Stimulated activated CD4-positive, alpha-beta T cell treated with anti-CD3 and anti-CD28 coated beads, Interleukin-2, amount 100 ng/mL, for 24 hours (primary cell): ENCODE results near the gene TST.

Source experiments
- DNase-seq, 2 donors: peaks; one replicate each; pipeline ENCODE4 v3.0.0-alpha.2; 2020

TST gene

DNA sequence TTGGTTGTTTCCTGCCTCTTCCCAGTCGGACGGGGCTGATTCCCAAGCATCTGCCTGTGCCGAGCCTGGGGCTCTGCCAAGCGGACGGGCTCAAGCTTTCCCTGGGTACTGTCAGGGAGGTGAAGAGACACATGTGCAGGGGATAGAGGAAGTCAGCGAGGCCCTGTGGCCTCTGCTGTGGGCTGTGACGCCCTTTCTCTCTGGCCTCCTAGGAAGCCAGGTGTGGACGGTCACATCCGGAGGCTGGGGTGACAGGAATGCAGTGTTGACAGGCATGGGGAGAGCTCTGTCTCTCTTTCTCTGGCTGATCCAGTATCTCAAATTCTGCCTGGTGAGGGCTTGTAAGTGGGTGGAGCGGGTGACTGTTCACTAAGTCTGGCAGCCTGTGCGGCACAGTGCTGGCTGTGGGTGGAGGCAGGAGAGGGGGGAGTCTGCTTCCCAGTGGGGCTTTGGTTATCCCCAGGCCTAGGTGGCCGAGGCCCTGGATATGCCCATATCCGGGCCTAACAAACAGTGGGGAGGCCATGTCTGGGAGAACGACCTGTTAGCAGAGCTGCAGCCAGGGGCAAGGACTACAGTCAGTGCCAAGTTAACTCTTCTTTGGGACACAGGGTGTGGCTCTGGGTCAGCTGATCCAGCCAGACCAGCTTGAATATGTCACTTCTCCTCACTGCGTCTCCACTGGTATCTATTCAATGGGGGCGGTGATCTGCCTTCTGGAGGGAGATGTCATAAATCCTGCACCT lies 34.2 kb upstream of the TST start:
- DNase-seq: no peak

DNA sequence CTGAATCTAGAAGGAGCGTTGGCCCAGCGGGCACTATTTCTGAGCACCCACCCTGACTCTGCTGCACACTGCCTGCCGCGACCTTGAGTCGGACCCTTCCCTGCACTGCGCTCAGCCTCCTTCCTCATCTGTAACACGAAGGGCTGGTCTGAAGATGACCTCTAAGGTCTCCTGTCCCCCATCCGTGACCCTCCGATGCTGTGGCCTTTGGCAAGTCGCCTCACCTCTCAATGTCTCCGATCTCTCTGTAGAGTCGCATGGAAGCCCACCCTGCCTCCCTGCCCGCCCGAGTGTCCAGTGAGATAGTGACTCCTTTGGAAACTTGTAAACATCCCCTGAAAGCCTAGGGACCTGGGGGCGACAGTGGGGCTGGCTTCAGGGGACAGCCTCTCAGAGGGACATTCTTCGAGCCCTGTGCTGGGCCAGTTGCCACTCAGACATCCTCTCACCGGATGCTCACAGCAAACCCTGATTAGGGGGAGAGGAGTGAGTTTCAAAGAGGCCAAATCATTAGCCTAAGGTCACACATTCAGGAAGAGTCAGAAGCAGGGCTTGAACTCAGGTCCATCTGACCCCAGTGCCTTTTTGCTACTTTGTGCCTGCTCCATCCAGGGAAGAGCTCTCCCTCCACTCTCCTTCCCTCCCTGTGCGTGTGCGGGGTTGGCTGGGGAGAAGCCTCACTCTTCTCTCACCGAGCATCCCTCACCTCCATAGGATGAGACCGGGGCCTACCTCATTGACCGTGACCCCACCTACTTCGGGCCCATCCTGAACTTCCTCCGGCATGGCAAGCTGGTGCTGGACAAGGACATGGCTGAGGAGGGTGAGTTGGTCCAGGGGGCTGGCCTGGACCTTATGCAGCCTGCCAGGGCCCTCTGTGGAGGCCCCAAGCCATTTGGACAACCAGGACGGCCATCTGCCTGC lies 33.4 kb upstream of the TST start:
- no peak for DNase-seq

DNA sequence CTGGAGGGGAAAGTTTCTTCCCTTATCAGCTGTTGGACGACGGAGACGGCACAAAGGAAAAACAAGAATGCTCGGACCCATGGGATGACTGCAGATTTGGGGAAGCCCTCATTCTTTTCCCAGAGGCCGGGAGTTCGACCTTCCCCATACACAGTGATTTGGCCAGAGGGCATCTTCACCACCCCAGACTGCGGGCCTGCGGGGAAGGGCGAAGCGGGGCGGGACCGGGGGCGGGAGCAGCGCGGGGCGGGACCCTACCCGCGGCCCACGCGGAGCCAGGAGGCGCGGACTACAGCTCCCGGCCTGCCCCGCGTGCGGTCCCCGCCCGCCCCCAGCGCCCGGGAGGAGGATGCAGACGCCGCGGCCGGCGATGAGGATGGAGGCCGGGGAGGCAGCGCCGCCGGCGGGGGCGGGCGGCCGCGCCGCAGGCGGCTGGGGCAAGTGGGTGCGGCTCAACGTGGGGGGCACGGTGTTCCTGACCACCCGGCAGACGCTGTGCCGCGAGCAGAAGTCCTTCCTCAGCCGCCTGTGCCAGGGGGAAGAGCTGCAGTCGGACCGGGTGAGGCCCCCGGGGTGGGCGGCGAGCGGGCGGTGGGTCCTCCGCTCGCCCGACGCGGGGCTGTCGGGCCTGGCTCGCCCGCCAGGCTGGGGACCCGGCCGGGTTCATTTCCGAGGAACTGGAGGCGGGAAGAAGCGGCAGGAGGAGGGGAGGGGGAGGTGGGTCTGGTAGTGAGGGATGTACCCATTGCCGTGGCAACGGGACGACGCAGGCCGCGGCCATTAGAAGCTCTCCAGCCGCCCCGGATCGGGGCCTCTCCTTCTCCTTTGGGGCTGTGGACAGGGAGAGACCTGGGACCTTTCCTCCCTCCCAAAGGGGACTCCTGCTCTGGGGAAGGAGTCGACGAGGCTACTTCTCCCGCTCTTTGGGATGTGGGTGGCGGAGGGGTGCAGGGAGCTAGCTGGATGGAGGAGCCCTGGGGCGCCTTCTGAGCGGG lies 32.4 kb upstream of the TST start, which contains the start of gene KCTD17:
Gene KCTD17 (plus strand): TSS at position 352 of the 995 bp plus-strand sequence. CDS start 19 bp downstream, at position 371.
- DNase-seq: peak; percentile 77 to 86

DNA sequence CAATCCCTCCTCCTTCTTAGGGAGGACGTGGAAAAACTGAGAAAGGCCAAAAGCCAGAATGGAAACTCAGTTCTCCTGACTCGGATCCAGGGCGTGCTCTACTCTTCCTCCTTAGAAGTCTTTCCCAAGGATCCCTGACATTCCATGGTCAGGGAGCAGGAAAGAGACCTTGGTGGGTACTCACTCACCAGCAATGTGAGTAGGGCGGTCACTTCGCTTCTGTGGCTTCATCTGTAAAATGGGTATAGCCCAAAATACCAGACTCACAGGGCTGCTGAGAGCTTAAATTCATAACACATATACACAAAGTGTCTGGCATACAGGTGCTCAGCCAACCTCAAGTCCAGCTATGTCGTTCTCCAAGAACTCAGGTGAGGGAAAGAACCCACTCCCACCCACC lies 31.7 kb upstream of the TST start:
- DNase-seq: no peak

DNA sequence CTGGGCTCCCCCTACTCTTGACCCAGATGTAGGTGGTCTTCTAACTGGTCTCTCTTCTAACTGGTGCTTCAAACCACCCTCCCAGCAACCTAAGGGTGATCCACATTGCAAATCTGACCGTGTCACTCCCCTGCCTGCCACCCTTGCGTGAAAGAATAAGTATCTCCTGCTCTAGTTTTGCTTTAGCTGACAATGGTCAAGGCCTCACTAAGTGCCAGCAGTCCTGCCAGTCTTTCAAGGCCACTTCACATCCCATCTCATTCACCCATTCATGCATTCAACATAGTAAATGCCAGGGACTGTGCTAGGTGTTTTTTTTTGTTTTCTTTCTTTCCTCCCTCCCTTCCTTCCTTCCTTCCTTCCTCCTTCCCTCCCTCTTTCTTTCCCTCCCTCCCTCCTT lies 30.0 kb upstream of the TST start:
- no peak for DNase-seq

DNA sequence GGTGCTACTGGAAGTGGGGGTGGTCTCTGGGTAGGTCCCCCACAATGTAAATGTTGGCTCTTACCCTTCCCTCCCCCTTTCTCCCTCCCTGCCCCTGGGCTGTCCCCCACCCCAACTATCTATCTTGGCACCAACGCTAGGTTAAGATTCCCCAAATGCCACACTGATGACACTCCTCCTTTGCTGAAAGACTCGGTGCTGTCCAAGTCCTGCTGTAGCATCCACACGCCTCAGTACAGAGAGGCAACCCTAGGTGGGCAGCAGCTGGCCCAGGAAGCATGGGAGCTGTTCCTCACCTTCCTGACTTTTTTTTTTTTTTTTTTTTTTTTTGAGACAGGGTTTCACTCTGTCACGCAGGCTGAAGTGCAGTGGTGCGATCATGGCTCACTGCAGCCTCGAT lies 28.9 kb upstream of the TST start:
- DNase-seq: no peak

DNA sequence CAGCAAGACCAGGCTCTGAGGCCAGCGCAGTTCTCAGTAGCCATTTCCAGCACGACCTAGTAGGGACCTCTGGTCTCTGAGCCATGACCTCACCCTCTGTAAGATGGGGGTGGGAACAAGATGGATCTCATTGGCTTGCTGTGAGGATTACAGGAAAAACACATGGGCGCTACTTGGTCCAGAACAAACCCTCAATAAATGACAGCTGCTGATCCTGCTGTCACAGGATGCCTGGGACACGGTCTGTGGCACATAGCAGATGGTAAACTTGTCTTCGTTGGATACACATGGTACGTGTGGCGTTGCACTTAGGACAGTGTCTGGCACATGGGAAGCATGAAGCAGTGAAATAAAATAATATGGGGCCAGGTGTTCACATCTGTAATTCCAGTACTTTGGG lies 27.8 kb upstream of the TST start:
- no peak for DNase-seq

DNA sequence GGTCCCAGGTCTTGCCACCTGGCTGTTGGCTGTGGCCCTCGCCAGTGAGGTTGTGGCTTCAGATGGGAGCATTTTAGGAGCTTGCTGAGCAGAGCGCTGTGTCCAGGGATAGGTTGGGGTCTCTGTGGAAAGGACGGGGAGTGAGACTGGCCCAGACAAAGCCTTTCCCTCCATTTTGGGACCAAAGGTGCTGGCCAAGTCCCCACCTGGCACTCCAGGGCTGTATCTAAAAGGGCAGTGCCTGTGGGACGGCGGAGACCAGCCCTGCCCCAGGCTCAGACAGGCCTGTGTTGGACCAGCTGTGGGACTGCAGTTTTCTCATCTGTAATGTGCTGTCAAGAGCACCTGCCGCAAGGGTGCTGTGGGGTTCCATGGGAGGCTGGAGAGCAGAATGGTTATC lies 27.3 kb upstream of the TST start:
- DNase-seq: no peak

DNA sequence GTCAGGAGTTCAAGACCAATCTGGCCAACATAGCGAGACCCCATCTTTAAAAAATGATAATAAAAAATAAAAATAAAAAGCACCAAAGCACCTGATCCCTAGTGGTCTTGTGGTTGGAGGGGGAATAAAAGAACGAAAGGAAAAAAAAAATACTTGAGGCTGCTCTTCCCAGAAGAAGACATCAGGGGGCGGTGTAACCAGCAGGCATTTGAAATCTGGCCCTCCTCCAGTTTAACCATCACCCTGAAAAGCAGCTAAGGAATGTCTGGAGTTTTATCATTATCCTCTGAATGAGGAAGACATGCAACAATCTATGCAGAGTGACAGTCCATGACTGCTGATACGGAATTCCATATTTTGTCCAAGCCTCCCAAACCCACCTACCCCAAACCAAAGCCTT lies 26.7 kb upstream of the TST start:
- no peak for DNase-seq

DNA sequence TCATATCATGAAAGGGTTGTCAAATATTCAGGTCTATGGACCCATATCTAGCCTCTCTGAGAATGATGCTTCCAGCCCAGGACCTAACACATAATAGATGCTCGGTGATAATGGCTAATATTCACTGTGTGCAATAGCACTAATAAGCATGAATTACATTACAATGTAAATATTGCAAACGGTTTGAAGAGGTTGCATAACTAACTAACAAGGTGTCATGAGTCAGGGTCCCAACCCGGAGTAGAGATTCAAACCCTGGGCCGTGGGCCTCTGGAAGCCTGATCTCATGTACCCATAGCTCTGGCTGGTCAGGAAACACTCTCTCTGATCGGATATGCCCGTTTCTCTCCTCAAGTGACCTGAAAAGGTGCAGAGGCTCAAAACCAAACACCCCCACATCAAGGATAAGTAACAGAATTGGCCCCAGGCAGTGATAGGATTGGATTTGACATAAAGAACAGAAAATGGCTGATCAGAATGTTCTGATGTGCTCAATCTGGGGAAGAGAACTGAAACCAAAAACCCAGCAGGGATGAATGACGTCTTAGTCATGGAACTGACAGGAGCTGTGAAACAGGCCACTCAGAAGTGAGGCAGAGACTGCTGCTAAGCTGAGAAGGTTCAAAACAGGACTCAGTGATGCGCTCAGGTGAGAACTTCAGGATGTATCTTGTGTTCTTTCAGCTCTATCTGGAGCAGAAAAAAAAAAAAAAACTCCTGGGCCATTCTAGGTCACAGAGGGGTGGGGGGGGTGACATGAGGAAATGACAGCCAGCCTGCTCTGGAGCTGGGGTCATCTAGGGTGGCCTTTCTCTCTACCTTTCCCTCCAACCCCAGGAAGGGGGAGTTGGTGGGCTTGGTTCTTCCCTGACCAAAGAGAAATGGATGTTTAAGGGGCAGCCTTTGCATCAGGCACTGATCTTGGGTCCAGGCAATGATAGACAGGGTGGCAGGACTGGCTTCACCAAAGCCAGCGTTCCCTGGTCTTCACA lies 25.7 kb upstream of the TST start:
- no peak for DNase-seq

DNA sequence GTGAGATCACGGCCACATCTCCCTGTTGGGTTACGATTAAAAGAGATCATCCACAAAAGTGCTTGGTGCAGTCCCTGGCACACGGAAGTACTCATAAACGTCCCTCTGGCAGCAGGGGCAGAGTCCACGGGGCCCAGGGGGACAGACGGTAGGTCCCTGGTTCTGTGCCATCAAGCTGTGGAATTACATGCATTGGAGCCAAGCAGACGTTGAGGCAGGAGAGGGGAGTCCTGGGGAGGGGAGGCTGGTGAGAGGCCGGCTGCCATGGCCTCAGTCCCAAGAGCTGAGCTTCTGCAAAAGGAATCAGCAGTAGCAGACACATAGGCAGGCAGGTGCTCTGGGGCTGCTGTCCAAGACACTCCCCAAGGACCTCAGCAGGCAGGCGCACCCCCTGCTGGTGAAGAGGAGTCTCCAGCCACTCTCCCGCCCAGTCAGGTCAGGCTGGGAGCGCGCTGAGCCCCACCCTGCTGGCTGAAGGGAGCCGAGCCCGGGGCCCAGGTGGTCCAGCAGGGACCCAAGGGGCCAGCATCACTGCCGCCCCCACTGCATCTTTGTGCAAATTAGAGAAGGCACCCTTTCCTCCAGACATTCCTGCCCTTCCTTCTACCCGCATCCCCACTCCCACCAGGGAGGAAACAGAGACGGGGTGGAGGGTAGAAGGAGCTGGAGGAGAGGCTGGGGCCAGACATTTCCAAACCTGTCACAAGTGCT lies 24.7 kb upstream of the TST start:
- DNase-seq: peak; percentile 52 to 65

DNA sequence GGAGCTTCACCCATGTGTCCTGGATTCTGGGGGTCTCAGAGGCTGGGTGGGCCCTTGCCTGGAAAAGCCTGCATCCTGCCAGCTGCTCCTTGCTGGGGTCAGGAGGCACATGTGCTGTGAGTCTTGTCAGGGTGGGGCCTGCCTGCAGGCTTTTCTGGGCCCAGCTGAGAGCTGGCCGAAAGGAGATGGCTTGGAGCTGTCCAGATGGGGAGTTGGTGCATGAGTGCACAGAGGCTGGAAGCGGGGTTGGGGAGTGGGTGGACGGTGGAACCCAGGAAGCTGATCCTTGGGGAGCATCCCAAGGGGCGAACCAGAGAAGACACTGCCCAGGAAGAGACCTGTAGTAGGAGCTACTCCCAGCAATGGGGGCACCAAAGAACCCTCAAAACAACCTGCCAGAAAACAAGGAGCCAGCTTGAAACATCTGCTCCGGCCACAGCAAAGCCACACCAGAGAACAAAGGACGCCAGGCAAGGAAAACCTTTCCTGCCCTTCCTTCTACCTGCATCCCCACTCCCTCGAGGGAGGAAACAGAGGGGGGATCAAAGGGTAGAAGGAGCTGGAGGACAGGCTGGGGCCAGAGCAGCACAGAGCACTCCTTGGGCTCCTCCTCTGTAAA lies 24.1 kb upstream of the TST start:
- no peak for DNase-seq

DNA sequence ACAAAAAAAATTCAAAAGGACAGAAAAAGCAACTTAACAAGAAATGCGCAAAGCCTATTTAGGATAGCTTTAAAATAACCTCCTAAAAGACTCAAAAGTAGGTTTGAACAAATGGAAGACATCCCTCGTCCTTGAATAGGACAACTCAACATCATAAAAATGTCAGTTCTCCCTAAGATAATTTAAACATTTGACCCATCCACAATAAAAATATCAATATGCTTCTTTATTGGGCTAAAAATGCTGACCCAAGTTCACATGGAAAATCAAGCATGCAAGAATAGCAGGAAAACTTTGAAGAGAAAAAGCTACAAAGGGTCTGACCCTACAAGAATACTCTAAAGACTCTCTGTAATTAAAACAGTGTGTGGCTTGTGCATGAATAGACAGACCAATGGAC lies 20.2 kb upstream of the TST start:
- no peak for DNase-seq

DNA sequence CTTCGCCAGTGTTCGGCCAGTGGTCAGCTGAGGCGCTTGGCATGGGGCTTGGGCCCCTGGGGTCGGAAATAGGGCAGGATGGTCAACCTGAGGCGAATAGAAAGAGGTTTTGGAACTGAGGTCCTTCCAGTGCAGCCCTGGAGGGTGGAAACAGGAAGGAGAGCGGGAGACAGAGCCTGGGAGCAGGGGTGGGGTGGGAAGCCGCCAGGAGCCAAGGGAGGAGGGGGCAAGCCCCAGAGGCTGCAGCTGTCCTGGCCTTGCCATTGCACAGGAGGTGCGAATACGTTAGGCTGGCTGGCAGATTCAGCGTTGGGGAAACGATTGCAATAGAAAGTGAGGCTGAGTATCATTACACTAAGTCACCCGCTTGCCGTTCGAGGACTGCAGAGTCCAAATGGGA lies 18.4 kb upstream of the TST start:
- DNase-seq: no peak

DNA sequence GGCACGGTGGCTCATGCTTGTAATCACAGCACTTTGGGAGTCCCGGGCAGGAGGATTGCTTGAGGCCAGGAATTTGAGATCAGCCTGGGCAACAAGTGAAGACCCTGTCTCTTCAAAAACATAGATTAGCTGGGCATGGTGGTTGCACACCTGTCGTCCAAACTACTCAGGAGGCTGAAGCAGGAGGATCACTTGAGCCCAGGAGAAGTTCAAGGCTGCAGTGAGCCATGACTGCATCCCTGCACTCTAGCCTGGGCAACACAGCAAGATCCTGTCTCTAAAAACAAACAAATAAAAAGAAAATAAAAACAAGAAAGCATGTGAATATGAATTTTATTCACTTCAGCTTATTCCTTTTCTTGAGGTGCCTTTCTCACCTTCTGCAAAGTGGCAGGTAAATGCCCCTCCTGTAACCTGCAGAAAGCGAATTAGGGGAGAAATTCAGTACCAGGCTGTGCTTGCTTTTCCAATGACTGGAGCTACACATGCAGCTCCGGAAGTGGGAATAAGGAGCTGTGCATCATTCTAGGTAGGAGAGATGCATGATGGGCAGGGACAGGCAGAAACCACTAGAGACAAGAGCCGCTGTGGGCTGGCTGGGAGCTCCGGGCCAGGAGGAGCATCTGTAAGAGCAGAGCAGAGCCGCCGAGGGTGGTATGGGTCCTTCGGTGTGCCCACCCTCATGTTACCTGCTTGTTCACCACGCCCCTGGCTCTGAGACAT lies 17.6 kb upstream of the TST start:
- no peak for DNase-seq

DNA sequence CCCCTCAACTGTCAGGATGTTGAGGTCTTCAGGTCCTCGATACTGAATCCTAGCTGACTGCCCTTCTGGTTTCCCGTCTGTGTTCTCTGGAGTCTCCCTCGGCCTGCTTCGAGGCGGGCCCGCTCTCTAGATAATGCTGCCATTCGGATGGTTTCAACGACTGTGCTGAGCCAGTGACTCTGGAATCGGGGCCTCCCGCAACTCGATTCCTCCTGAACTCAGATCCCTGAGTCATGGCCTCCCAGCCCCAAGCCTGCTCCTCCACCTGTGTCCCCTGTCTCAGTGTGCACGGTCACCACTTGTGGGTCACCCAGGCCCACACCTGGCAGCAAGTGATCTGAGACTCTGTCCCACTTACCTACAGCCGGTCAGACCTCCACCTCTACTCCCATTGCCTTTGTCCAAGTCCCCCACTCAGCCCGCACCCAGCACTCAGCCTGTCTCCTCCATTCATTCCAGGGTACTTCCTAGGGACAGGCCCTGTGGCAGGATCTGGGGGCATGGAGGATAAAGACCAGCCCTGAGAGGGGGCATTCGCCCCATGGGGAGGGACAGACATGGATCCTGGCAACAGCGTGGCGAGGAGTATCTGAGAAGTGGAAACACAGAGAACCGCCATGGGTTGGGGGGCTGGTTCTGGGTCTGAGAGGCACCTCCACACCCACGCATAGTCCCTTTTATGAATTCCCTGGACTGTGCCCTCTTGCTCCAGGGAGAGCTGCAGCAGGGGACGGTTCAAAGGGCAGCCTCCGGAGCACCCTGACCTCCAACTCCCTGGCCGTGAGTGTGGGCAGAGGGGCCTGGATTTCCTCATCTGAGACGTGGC lies 14.6 kb upstream of the TST start:
- DNase-seq: no peak

DNA sequence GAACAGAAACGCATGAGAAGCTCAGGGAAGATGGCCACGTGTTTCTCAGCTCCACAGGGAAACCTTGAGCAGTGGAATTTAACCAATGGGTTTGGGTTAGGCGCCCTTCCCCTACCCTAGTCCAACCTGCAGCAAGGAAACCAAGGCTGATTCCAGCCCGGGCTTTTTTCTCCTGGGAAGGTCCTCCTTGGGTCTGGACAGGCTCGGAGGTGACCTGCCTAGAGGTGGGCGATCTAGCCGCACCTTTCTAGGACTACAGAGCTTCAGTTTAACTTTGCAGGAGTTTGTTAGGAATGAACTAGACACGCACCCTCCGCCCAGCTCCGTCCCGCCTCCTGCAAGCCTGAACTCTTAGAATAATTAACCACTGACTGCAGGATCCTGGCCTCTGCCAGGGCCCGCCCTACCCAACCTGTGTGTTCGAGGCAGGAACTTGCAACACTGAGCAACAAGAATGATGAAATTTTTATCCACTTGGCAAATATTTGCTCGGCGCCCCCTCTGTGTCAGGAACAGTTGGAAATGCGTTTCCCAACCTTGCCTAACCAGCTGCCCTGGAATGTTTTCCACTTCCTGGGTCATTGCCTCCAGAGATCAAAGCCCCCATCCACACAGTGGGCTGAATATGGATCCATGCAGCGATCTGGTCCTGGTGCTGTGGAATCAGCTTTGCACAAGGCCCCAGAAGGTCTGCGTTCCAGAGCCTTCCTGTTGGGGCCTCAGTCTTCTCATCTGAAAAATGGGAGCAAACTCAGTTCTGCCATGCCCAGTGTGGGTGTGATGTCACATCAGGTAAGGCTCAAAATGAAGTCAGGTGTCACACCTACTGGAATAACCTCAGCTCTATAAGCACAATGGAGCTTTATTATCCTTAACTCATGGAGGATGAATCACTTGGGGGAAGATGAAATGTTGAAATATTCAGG lies 13.6 kb upstream of the TST start:
- no peak for DNase-seq

DNA sequence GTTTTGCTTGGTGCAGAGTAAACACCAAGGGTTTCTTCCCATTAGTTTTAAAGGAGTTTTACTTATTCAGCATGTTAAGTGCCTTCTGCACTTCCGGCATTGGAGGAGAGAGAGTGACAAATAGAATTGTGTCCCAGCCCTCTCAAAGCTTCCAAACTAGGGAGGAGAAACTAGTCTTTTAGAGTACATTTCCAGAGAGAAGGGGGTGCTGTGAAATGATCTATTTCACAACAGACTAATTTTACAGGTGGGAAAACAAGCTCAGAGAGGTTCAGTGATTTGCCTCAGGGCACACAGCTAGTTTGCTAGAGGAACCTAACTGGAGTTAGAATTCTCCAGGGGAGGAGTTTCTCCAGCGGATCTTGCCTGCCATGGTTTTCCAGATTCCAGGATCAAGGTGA lies 12.9 kb upstream of the TST start:
- no peak for DNase-seq
